H1 (cell line): ENCODE results near the gene RAB3A. TPM values are rescaled to one million over a fixed set of nuclear protein-coding genes. Genes with fewer than 3 reads are reported as not detected.

Experiments
- CTCF ChIA-PET: fragments of 300-600 bp; sonication (Branson Sonifier 250); formaldehyde crosslinking; loops from one replicate; lab custom pipeline; 2021; ENCODE audit not compliant: partially characterized antibody; lab: Charles Lee
- POLR2A ChIA-PET: fragments of 300-600 bp; sonication (Branson Sonifier 250); formaldehyde crosslinking; loops from one replicate; lab custom pipeline; 2021; ENCODE audit warnings: inconsistent platforms; ENCODE audit not compliant: partially characterized antibody; lab: Charles Lee
- DNase-seq, 2 experiments: peaks; one replicate each; pipeline versions ENCODE4 v3.0.0 to v3.0.0-alpha.2; 2010 to 2022; ENCODE audit warnings: low spot score in 2 of 2, low read depth in 1 of 2, mixed read lengths in 1 of 2
- FAIRE-seq: peaks from 2 replicates; lab custom pipeline; 2011; peaks lifted over from hg19 to GRCh38; lab: Jason Lieb, UNC
- H2AFZ ChIP-seq: 2 replicates; pipeline ENCODE4 v1.8.1; 2012; ENCODE audit warnings: low read length, inconsistent platforms
- H2AK5ac ChIP-seq: 2 replicates; pipeline ENCODE4 v1.6.1; 2013; ENCODE audit warnings: low read depth, low read length
- H2BK120ac ChIP-seq: replicated peaks from 2 replicates; pipeline ENCODE3; 2013; ENCODE audit warnings: low read depth, low read length, inconsistent platforms
- H2BK12ac ChIP-seq: 2 replicates; pipeline ENCODE4 v1.6.1; 2013; ENCODE audit warnings: low read depth, low read length
- H2BK15ac ChIP-seq: 2 replicates; pipeline ENCODE4 v1.6.1; 2013; ENCODE audit warnings: low read length
- H2BK20ac ChIP-seq: 2 replicates; pipeline ENCODE4 v1.6.1; 2013; ENCODE audit warnings: low read length
- H2BK5ac ChIP-seq: 2 replicates; pipeline ENCODE4 v1.6.1; 2013; ENCODE audit warnings: low read depth, low read length
- H3K14ac ChIP-seq: 2 replicates; pipeline ENCODE4 v1.6.1; 2013; ENCODE audit warnings: inconsistent platforms; ENCODE audit not compliant: insufficient read length
- H3K18ac ChIP-seq: 2 replicates; pipeline ENCODE4 v1.6.1; 2013; ENCODE audit warnings: low read length; ENCODE audit errors: extremely low read depth
- H3K23ac ChIP-seq: 2 replicates; pipeline ENCODE4 v1.6.1; 2013; ENCODE audit warnings: inconsistent platforms; ENCODE audit not compliant: insufficient read length
- H3K23me2 ChIP-seq: 2 replicates; pipeline ENCODE4 v1.6.1; 2013; ENCODE audit warnings: low read depth, low read length
- H3K27ac ChIP-seq: 2 replicates; pipeline ENCODE4 v1.6.1; 2011; ENCODE audit warnings: low read depth, low read length, inconsistent platforms
- H3K27me3 ChIP-seq, 4 experiments: replicated peaks in 1 of 4; 1 replicate in 1 of 4; 2 replicates in 3 of 4; pipeline versions ENCODE4 v1.6.1 to v1.8.1; 2011 to 2013; ENCODE audit warnings: low read length in 3 of 4, mild to moderate bottlenecking in 3 of 4, inconsistent platforms in 2 of 4, mixed read lengths in 2 of 4, moderate library complexity in 1 of 4; ENCODE audit not compliant: control insufficient read depth in 3 of 4, insufficient read depth in 3 of 4; ENCODE audit errors: extremely low read depth in 1 of 4
- H3K36me3 ChIP-seq, 4 experiments: 2 replicates each; pipeline versions ENCODE4 v1.6.1 to v1.8.1; 2011 to 2013; ENCODE audit warnings: mild to moderate bottlenecking in 4 of 4, low read length in 3 of 4, moderate library complexity in 2 of 4, control low read depth in 1 of 4, inconsistent platforms in 1 of 4; ENCODE audit not compliant: insufficient read depth in 4 of 4, control insufficient read depth in 2 of 4
- H3K4ac ChIP-seq: replicated peaks from 2 replicates; pipeline ENCODE3; 2013; ENCODE audit warnings: low read length, low read depth, mixed read lengths, inconsistent platforms; ENCODE audit not compliant: insufficient read length
- H3K4me1 ChIP-seq, 4 experiments: replicated peaks in 1 of 4; 1 replicate in 1 of 4; 2 replicates in 3 of 4; pipeline versions ENCODE4 v1.6.1 to v1.8.1; 2011 to 2013; ENCODE audit warnings: low read length in 3 of 4, inconsistent platforms in 2 of 4, mixed read lengths in 1 of 4; ENCODE audit not compliant: insufficient read depth in 4 of 4, control insufficient read depth in 3 of 4
- H3K4me2 ChIP-seq, 2 experiments: 2 replicates each; pipeline versions ENCODE4 v1.6.1 to v1.8.1; 2011 to 2013; ENCODE audit warnings: low read depth in 2 of 2, low read length in 2 of 2, control low read depth in 1 of 2, inconsistent platforms in 1 of 2, mild to moderate bottlenecking in 1 of 2; ENCODE audit not compliant: insufficient read depth in 1 of 2
- H3K4me3 ChIP-seq, 4 experiments: fragments of 200-600, 300-600 bp in 1 of 4; sonication (generic), shearing (Covaris generic), sonication (Bioruptor Twin) in 1 of 4; 2 replicates each; pipeline versions ENCODE4 v1.5.1 to v1.8.1; 2011 to 2016; ENCODE audit warnings: low read length in 4 of 4, low read depth in 3 of 4, control low read depth in 2 of 4, inconsistent platforms in 2 of 4, mild to moderate bottlenecking in 2 of 4, mixed read lengths in 1 of 4, moderate library complexity in 1 of 4; ENCODE audit not compliant: insufficient read depth in 2 of 4; ENCODE audit errors: extremely low read depth in 1 of 4
- H3K56ac ChIP-seq: replicated peaks from 2 replicates; pipeline ENCODE3; 2013; ENCODE audit warnings: low read depth, mild to moderate bottlenecking, mixed read lengths, low read length, inconsistent platforms; ENCODE audit not compliant: insufficient read length
- H3K79me1 ChIP-seq: 2 replicates; pipeline ENCODE4 v1.6.1; 2013; ENCODE audit warnings: low read depth, low read length, control low read depth
- H3K79me2 ChIP-seq, 2 experiments: 2 replicates each; pipeline versions ENCODE4 v1.6.1 to v1.8.1; 2012 to 2013; ENCODE audit warnings: low read length in 2 of 2, mild to moderate bottlenecking in 2 of 2, inconsistent platforms in 1 of 2; ENCODE audit not compliant: insufficient read depth in 2 of 2, control insufficient read depth in 1 of 2
- H3K9ac ChIP-seq, 4 experiments: replicated peaks in 1 of 4; 1 replicate in 1 of 4; 2 replicates in 3 of 4; pipeline versions ENCODE4 v1.6.1 to v1.8.1; 2011 to 2013; ENCODE audit warnings: low read depth in 3 of 4, low read length in 3 of 4, control low read depth in 2 of 4, mild to moderate bottlenecking in 2 of 4, moderate library complexity in 2 of 4, inconsistent platforms in 1 of 4; ENCODE audit errors: extremely low read depth in 1 of 4
- H3K9me3 ChIP-seq, 2 experiments: 2 replicates each; pipeline versions ENCODE4 v1.6.1 to v1.8.1; 2012 to 2013; ENCODE audit warnings: mild to moderate bottlenecking in 2 of 2, moderate library complexity in 2 of 2, control low read depth in 1 of 2, inconsistent platforms in 1 of 2, low read depth in 1 of 2, low read length in 1 of 2, mixed read lengths in 1 of 2; ENCODE audit not compliant: insufficient read depth in 2 of 2
- H4K20me1 ChIP-seq, 2 experiments: replicated peaks in 1 of 2; 2 replicates each; pipeline versions ENCODE3 to v1.8.1; 2011 to 2013; ENCODE audit warnings: inconsistent platforms in 2 of 2, low read length in 2 of 2, mild to moderate bottlenecking in 1 of 2; ENCODE audit not compliant: insufficient read depth in 2 of 2, control insufficient read depth in 1 of 2
- H4K5ac ChIP-seq: 2 replicates; pipeline ENCODE4 v1.6.1; 2013; ENCODE audit warnings: low read length, low read depth, mixed read lengths, inconsistent platforms; ENCODE audit not compliant: insufficient read length
- H4K8ac ChIP-seq: 2 replicates; pipeline ENCODE4 v1.8.0; 2013; ENCODE audit warnings: mild to moderate bottlenecking, moderate library complexity, low read length, inconsistent platforms; ENCODE audit not compliant: insufficient read depth; ENCODE audit errors: extremely low read depth
- H4K91ac ChIP-seq: replicated peaks from 2 replicates; pipeline ENCODE3; 2013; ENCODE audit warnings: low read length, mixed read lengths, inconsistent platforms; ENCODE audit not compliant: insufficient read length
- RBBP5 ChIP-seq: IDR thresholded peaks from 2 replicates; pipeline ENCODE4 v1.7.1; 2012; ENCODE audit warnings: low read depth, mild to moderate bottlenecking, inconsistent platforms, low read length, moderate library complexity, borderline replicate concordance
- WGBS, 2 experiments: shearing (Covaris generic) in 1 of 2; methylation state at CpG; one replicate each; pipeline versions ENCODE4 v1.1.6 to v1.1.7; 2013 to 2015; ENCODE audit warnings: low lambda C conversion rate in 2 of 2, mixed read lengths in 2 of 2, inconsistent platforms in 1 of 2, low coverage in 1 of 2, missing lambda C conversion rate in 1 of 2; ENCODE audit not compliant: insufficient replicate concordance in 2 of 2, insufficient coverage in 1 of 2, insufficient read length in 1 of 2; ENCODE audit errors: extremely low coverage in 1 of 2, missing lambda C conversion rate in 1 of 2; 5-methylcytosine and 5-hydroxymethylcytosine counted together
- polyA plus RNA-seq, 7 experiments: library from polyadenylated mRNA; depleted of rRNA in 3 of 7; stranded (reverse) in 5 of 7; unstranded in 2 of 7; fragments of >200 nt in 5 of 7; fragments of 200-250 nt in 2 of 7; gene quantifications; 1 replicate in 5 of 7; 2 replicates in 1 of 7; 4 replicates in 1 of 7; pipeline versions ENCODE4 v1.2.1 to v1.2.3, GENCODE V29; 2011 to 2013; ENCODE audit warnings: missing spikeins in 2 of 7, mixed read lengths in 2 of 7
- total RNA-seq: library from RNA; stranded (reverse); fragmentation: NEBNext Ultra II Directional; extraction: Animal tissue kit (Norgen Biotek cat#: 25700); gene quantifications from 2 replicates; pipeline ENCODE4 v1.2.1, GENCODE V29; 2021

RAB3A gene
- total and polyA plus RNA-seq, 2 of the 8 experiments (the other 6 are each of a cell fraction or from before 2014, with no cell fraction given), result 13.6 to 14.2 TPM

DNA sequence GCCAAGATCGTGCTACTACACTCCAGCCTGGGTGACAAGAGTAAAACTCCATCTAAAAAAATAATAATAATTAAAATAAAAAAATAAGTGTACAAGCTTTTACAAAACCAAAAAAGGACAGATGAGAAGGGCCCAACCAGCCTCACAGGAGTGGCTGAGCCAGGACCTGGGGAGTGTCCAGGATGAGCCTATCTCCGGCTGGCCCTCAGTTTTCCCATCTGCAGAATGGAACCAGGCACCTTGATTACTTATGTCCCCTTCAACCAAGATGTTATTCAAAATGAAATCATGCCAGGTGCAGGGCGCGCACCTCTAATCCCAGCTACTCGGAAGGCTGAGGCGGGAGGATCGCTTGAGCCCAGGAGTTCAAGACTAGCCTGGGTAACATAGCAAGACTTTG lies 39.8 kb downstream of the RAB3A start:
- no peak overlapping the region for H2BK15ac ChIP-seq
- no peak overlapping the region for H4K5ac ChIP-seq
- H3K36me3 ChIP-seq, result peaks cover 7 to 32% (median 23%) of the 10 kb centered on the region in 4 experiments; a peak in 7 of 8 replicates
- H4K8ac ChIP-seq, result no peak overlapping the region
- no peaks in the 10 kb centered on the region for H3K27me3 ChIP-seq
- no peaks in the 10 kb centered on the region for H3K79me1 ChIP-seq
- no peaks in the 10 kb centered on the region for H3K9me3 ChIP-seq
- H3K14ac ChIP-seq, result no peak overlapping the region
- H4K20me1 ChIP-seq, result peaks cover 2 to 11% of the 10 kb centered on the region in 2 experiments
- TF ChIP-seq RBBP5, result no peak
- no peak overlapping the region for H3K4me2 ChIP-seq
- peaks cover 3% of the 10 kb centered on the region for H3K23me2 ChIP-seq
- H3K27ac ChIP-seq, result no peak overlapping the region
- 94% methylated on average over 7 of the region's 7 CpGs; no CpG with 5 or more reads in 1 of the 2 experiments for WGBS, 2 experiments
- H3K4ac ChIP-seq, result no peak overlapping the region
- H2BK120ac ChIP-seq, result no peak overlapping the region
- no peak overlapping the region for H2BK5ac ChIP-seq
- H2AK5ac ChIP-seq, result no peak overlapping the region
- no peak overlapping the region for H3K18ac ChIP-seq
- no peak overlapping the region for H4K91ac ChIP-seq
- no peak overlapping the region for H2AFZ ChIP-seq
- DNase-seq (no peak), FAIRE-seq (no peak)
- POLR2A ChIA-PET, result interaction anchor here (0.6 to 1.1 kb wide), 2 partner anchors 46 to 156 kb away, joined by 3 read pairs; partner anchors contain the start of gene ARRDC2
- no peak overlapping the region for H3K9ac ChIP-seq
- H3K79me2 ChIP-seq, result no peaks in the 10 kb centered on the region
- H2BK12ac ChIP-seq, result no peak overlapping the region
- H3K56ac ChIP-seq, result no peak overlapping the region
- no peak overlapping the region for H3K23ac ChIP-seq
- CTCF ChIA-PET, result interaction anchor here (1.0 to 2.6 kb wide), 7 partner anchors 8 to 240 kb away, joined by 3 to 11 read pairs (median 4); no protein-coding TSS in a partner anchor
- H3K4me1 ChIP-seq, result peaks cover 0 to 8% (median 6%) of the 10 kb centered on the region in 4 experiments; a peak in 6 of 7 replicates
- no peak overlapping the region for H2BK20ac ChIP-seq
- no peak overlapping the region for H3K4me3 ChIP-seq
